ENCODE data around the gene LRWD1. TPM values are rescaled to one million over a fixed set of nuclear protein-coding genes. Genes with fewer than 3 reads are reported as not detected.
A peak's percentile ranks its signal among the peaks of the same experiment; 100 is the strongest.

Gene LRWD1
- total RNA-seq, 1 experiment from 2014 or later, result 18.0 TPM

DNA sequence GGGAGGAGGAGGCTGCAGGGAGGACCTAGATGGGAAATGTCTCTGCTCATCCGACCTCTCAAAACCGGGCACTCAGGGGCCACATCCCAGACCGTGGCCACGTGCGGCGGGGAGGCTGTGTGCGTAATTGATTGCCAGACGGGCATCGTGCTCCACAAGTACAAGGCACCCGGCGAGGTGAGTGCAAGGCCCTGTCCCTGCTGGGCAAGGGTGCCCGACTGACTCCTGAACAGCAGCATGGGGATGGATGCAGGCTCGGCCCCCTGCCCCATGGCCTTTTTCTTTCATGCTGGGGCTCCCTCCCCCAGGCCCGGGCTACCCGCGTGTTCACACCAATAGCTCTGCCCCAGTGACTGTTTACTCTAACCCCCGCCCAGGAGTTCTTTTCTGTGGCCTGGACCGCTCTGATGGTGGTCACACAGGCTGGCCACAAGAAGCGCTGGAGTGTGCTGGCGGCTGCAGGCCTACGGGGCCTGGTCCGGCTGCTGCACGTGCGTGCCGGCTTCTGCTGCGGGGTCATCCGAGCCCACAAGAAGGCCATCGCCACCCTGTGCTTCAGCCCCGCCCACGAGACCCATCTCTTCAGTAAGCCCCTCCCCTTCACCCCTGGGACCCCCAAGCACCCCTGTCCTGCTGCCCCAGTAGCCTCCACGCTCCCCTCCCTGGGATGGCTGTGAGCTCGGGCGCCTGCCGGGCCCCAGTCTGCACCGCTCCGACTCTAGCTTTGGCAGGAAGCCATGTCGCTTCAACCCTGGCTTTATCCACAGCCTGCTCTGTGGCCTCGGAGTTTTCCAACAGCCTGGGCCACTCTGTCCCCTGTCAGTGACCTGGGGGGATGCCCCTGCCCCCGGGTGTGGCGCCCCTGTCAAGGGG is 3.9 kb downstream of the LRWD1 start:
- Mint-ChIP-seq H3K4me3 (ENCODE audit: low read depth, unreplicated experiment) (no peak overlapping the region), H3K9me3 (ENCODE audit: low read depth, unreplicated experiment) (no peaks in the 10 kb centered on the region), H3K27me3 (ENCODE audit: unreplicated experiment) (no peaks in the 10 kb centered on the region), H3K36me3 (ENCODE audit: insufficient read depth, unreplicated experiment) (peaks cover 36% of the 10 kb centered on the region), H3K27ac (ENCODE audit: unreplicated experiment) (peak overlapping the region; percentile 42), H3K4me1 (ENCODE audit: low read depth, unreplicated experiment) (peaks cover 6% of the 10 kb centered on the region)
- CTCF ChIA-PET, result no interaction called here
- intact Hi-C loops (cut with micrococcal nuclease; ENCODE audit: unreplicated experiment), result no loop called here
- BruUV-seq (replicated peaks), result no TSS peak
- DNase-seq, result no peak
- TF ChIP-seq, protein P1, sequence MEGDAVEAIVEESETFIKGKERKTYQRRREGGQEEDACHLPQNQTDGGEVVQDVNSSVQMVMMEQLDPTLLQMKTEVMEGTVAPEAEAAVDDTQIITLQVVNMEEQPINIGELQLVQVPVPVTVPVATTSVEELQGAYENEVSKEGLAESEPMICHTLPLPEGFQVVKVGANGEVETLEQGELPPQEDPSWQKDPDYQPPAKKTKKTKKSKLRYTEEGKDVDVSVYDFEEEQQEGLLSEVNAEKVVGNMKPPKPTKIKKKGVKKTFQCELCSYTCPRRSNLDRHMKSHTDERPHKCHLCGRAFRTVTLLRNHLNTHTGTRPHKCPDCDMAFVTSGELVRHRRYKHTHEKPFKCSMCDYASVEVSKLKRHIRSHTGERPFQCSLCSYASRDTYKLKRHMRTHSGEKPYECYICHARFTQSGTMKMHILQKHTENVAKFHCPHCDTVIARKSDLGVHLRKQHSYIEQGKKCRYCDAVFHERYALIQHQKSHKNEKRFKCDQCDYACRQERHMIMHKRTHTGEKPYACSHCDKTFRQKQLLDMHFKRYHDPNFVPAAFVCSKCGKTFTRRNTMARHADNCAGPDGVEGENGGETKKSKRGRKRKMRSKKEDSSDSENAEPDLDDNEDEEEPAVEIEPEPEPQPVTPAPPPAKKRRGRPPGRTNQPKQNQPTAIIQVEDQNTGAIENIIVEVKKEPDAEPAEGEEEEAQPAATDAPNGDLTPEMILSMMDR (IDR thresholded peaks at IDR 0.05; ENCODE audit: unreplicated experiment), result no peak

DNA sequence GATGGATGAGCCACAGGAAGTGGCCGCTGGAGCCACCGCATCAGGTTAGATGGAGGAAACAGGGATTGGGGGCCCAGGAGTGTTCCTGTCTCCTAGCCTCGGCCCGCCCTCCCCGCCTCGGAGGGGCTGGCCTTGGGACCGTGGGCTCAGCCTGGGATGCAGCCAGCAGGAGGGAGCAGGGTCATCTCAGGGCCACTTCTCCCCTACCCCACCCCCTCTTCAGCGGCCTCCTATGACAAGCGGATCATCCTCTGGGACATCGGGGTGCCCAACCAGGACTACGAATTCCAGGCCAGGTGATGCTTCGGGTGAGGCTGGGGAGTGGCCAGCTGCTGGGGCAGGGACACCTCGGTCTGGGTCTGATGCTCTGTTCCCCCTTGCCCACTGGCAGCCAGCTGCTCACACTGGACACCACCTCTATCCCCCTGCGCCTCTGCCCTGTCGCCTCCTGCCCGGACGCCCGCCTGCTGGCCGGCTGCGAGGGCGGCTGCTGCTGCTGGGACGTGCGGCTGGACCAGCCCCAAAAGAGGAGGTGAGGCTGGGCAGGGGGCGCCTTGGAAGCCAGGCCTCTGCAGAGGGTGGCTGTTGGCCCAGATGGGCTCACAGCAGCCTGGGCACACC is 4.7 kb downstream of the LRWD1 start:
- no TSS peak for BruUV-seq (replicated peaks)

DNA sequence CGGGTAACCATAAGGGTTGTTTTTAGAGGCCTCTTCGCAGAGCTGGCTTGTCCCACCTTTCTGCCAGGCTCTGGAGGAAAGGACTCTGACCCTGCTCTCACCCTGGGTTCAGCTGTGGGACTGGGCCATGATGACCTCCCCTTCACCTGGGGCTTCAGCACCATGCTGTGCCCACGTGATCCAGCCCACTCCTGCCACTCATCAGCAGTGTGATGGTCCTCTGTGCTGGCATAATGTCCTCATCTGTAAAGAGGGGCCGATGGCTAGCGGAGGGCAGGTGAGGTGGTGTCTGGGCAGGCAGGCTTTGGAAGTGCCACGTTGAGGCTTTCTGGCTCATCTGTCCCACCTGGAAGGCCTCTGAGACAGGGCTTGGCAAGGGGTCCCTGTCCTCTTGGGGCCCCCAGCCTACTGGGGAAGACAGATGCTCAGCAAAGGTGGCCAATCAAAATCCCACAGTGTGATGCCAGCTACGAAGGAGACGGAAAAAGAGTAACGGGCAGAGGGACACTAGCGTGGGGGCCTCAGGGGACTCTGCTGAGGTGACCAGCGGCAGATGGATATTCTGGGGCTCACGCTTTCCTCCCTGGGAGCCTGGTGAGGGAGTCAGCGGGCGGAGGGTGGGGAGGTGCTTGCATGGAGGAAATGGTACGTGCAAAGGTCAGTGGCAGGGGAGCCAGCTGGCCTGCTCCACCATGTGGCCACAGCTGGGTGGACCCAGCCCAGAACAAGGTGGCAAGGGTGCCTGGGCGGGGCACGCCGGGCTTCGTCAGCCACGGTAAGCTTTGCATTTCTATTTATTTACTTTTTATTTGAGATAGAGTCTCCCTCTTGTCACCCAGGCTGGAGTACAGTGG is 5.4 kb downstream of the LRWD1 start:
- DNase-seq, result no peak
- TF ChIP-seq, protein P1 (IDR thresholded peaks at IDR 0.05; ENCODE audit: unreplicated experiment), result no peak
- no TSS peak for BruUV-seq (replicated peaks)
- Mint-ChIP-seq H3K4me3 (ENCODE audit: low read depth, unreplicated experiment) (no peak overlapping the region), H3K27me3 (ENCODE audit: unreplicated experiment) (no peaks in the 10 kb centered on the region), H3K27ac (ENCODE audit: unreplicated experiment) (no peak overlapping the region), H3K9me3 (ENCODE audit: low read depth, unreplicated experiment) (no peaks in the 10 kb centered on the region), H3K36me3 (ENCODE audit: insufficient read depth, unreplicated experiment) (peaks cover 21% of the 10 kb centered on the region), H3K4me1 (ENCODE audit: low read depth, unreplicated experiment) (no peaks in the 10 kb centered on the region)
- CTCF ChIA-PET, result no interaction called here
- intact Hi-C loops (cut with micrococcal nuclease; ENCODE audit: unreplicated experiment), result no loop called here

More for the DNA sequence above, 4.7 kb downstream of the LRWD1 start:
- no peak for DNase-seq
- peak overlapping the region; percentile 42 for H3K27ac Mint-ChIP-seq (ENCODE audit: unreplicated experiment)
- H3K4me1 Mint-ChIP-seq (ENCODE audit: low read depth, unreplicated experiment), result no peaks in the 10 kb centered on the region
- no peaks in the 10 kb centered on the region for H3K27me3 Mint-ChIP-seq (ENCODE audit: unreplicated experiment)
- no peaks in the 10 kb centered on the region for H3K9me3 Mint-ChIP-seq (ENCODE audit: low read depth, unreplicated experiment)
- TF ChIP-seq, protein P1 (IDR thresholded peaks at IDR 0.05; ENCODE audit: unreplicated experiment), result no peak
- intact Hi-C loops (cut with micrococcal nuclease; ENCODE audit: unreplicated experiment), result no loop called here
- CTCF ChIA-PET, result no interaction called here
- no peak overlapping the region for H3K4me3 Mint-ChIP-seq (ENCODE audit: low read depth, unreplicated experiment)
- peaks cover 28% of the 10 kb centered on the region for H3K36me3 Mint-ChIP-seq (ENCODE audit: insufficient read depth, unreplicated experiment)

DNA sequence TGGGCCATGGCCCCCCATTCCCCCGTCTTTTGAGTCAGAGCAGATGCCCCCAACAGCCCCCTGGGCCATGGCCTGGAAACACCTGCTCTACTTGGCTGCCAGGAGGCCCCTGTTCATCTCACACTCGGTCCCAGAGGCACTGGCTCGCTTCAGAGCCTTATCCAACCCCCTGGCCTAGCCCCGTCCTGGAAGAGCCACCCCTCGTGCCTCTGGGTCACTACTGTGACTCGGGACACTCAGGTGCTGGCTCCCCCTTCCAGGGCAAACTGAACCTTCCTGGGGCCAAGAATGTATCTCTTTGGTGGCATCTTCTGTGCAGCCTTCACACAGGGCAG is 7.0 kb downstream of the LRWD1 start:
- BruUV-seq (replicated peaks), result no TSS peak
- Mint-ChIP-seq H3K9me3 (ENCODE audit: low read depth, unreplicated experiment) (no peaks in the 10 kb centered on the region), H3K4me3 (ENCODE audit: low read depth, unreplicated experiment) (no peak overlapping the region), H3K4me1 (ENCODE audit: low read depth, unreplicated experiment) (no peaks in the 10 kb centered on the region), H3K27me3 (ENCODE audit: unreplicated experiment) (no peaks in the 10 kb centered on the region), H3K27ac (ENCODE audit: unreplicated experiment) (no peak overlapping the region), H3K36me3 (ENCODE audit: insufficient read depth, unreplicated experiment) (peaks cover 13% of the 10 kb centered on the region)
- TF ChIP-seq, protein P1 (IDR thresholded peaks at IDR 0.05; ENCODE audit: unreplicated experiment), result no peak
- CTCF ChIA-PET, result no interaction called here
- DNase-seq, result no peak
- intact Hi-C loops (cut with micrococcal nuclease; ENCODE audit: unreplicated experiment), result no loop called here
